ENCODE data around the gene CHSY1.
"Not testable (repeated sequence)": the region's sequence is repeated elsewhere in the genome, so short reads cannot be mapped to it uniquely, and the experiment has no call there.

The CHSY1 gene

GRCh38 chr15:101244889-101245668, 6.8 kb downstream of the CHSY1 start:
- peak; percentile 49 for DNase-seq

GRCh38 chr15:101244036-101244781, 7.6 kb downstream of the CHSY1 start:
- DNase-seq = peak; percentile 52

- peak; percentile 54 for DNase-seq
These were observed 8.4 kb downstream of the CHSY1 start for GRCh38 chr15:101243420-101243819.

- peak; percentile 21 for DNase-seq
These were observed 8.9 kb downstream of the CHSY1 start for GRCh38 chr15:101242999-101243336.

- peak; percentile 75 for DNase-seq
These were observed 9.5 kb downstream of the CHSY1 start for GRCh38 chr15:101242160-101242998.

GRCh38 chr15:101240358-101240757, 11.5 kb downstream of the CHSY1 start:
- DNase-seq = peak; percentile 24

- peak; percentile 40 for DNase-seq
These were observed 12.1 kb downstream of the CHSY1 start for GRCh38 chr15:101239724-101240136.

- DNase-seq = peak; percentile 35
These were observed 14.6 kb downstream of the CHSY1 start for GRCh38 chr15:101237251-101237650.

GRCh38 chr15:101233651-101234280, 18.1 kb downstream of the CHSY1 start:
- DNase-seq = no peak

- no peak for DNase-seq
These were observed 19.2 kb downstream of the CHSY1 start for GRCh38 chr15:101232677-101233076.

- DNase-seq = no peak
These were observed 23.5 kb downstream of the CHSY1 start for GRCh38 chr15:101228313-101228712.

- DNase-seq = no peak
These were observed 26.2 kb downstream of the CHSY1 start for GRCh38 chr15:101225658-101226057.

GRCh38 chr15:101221902-101222301, 29.9 kb downstream of the CHSY1 start:
- DNase-seq = no peak

- no peak for DNase-seq
These were observed 31.8 kb downstream of the CHSY1 start for GRCh38 chr15:101220060-101220459.

GRCh38 chr15:101219441-101219840, 32.4 kb downstream of the CHSY1 start:
- DNase-seq = no peak

- no peak for DNase-seq
These were observed 34.4 kb downstream of the CHSY1 start for GRCh38 chr15:101217446-101217845.

- DNase-seq = no peak
These were observed 35.7 kb downstream of the CHSY1 start for GRCh38 chr15:101216100-101216499.

- no peak for DNase-seq
These were observed 36.2 kb downstream of the CHSY1 start for GRCh38 chr15:101215681-101216080.

- DNase-seq = not testable (repeated sequence)
These were observed 37.3 kb downstream of the CHSY1 start for GRCh38 chr15:101214435-101215097.

GRCh38 chr15:101213570-101213969, 38.3 kb downstream of the CHSY1 start:
- DNase-seq = no peak

- no peak for DNase-seq
These were observed 38.7 kb downstream of the CHSY1 start for GRCh38 chr15:101213147-101213546.

GRCh38 chr15:101211897-101212296, 40.0 kb downstream of the CHSY1 start:
- no peak for DNase-seq
